Activated CD8-positive, alpha-beta memory T cell treated with anti-CD3 and anti-CD28 coated beads, Interleukin-2, amount 50 U/mL, for 24 hours (primary cell): ENCODE results near the gene AZGP1.
"Not testable (repeated sequence)": the region's sequence is repeated elsewhere in the genome, so short reads cannot be mapped to it uniquely, and the experiment has no call there.

Experiments
- DNase-seq: peaks from one replicate; pipeline ENCODE4 v3.0.0-alpha.2; 2020; ENCODE audit errors: extremely low read depth

AZGP1 gene

DNA sequence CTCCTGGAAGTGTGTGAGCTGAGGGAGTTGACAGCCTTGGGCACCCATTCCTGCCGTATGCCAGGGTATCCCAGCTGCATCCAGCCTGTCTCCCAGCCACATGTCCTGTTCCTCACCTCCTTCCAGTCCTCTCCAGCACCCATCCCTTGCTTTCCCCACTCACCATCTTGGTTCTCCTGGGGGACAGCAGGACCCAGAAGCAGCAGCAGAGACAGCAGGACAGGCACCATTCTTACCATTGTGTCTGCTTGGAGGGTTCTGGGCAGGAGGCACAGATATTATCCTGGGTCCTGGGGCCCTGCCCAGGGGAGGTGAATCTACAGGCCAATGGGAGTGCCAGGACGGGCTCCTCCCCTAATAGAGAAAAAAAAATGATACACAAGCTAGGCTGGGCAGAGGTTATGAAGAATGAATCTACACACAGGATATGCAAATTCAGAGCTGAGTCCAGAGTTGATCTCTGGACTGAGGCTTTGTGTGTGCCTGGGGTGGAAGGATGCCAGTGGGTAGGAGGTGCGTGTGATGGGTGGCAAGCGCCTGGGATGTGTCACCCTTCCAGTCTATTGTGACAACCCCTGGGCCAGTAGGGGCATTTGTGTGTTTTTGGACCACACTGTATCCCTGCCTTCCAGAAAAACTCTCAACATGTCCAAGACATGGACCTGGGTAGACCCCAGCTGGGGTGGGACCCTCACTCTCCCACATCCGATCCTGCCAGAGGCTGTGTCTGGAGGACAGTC lies at the start of gene AZGP1:
AZGP1 (minus strand) TSS at position 250 of the 740 bp plus-strand sequence; CDS start at position 239, 11 bp downstream.
- DNase-seq = no peak

DNA sequence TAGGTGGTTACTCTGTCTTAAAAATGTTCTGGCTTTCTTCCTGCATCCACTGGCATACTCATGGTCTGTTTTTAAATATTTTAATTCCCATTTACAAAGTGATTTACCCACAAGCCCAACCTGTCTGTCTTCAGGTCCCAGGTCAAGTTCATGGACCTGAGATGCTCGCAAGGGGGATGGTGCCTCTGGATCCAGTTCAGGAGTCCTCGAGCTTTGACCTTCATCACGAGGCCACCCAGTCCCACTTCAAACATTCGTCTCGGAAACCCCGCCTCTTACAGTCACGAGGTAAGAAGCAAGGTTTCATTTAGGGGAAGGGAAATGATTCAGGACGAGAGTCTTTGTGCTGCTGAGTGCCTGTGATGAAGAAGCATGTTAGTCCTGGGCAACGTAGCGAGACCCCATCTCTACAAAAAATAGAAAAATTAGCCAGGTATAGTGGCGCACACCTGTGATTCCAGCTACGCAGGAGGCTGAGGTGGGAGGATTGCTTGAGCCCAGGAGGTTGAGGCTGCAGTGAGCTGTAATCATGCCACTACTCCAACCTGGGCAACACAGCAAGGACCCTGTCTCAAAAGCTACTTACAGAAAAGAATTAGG lies 48.3 kb upstream of the AZGP1 start:
- DNase-seq = no peak

DNA sequence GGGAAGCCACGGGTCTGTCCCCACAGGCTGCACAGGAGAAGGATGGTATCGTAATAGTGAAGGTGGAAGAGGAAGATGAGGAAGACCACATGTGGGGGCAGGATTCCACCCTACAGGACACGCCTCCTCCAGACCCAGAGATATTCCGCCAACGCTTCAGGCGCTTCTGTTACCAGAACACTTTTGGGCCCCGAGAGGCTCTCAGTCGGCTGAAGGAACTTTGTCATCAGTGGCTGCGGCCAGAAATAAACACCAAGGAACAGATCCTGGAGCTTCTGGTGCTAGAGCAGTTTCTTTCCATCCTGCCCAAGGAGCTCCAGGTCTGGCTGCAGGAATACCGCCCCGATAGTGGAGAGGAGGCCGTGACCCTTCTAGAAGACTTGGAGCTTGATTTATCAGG lies 47.7 kb upstream of the AZGP1 start:
- no peak for DNase-seq

DNA sequence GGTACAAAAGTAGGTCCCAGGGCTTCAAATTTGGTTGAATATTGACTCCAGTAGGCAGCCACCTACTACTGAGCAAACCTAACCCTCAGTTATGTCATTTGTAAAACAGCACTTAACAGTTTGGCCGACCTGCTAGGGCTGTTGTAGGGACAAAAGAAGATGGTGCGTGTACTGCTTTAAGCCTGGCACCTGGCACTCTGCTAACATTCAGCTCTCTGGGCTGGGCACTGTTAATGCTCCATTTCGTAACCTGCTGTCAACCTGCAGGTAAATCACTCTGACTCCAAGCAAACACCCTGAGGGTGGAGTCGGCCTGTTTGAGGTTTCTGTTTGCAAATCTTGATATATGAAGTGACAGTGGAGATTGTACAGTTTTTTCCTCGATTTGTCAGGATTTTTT lies 46.8 kb upstream of the AZGP1 start:
- no peak for DNase-seq

DNA sequence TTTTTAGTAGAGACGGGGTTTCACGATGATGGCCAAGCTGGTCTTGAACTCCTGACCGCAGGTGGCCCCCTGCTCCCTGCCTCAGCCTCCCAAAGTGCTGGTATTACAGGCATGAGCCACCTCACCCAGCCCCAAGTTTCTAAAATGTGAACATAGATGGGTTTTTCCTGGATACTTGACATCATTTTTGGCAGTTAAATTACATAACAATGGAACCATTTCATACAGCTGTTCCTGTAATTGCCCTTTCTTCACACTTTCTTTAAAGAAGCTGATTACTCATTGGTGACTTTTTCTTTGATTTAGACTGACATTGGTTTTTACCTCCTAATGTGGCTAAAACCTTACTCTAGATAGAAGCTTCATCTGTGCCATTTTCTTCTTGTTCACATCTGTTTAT lies 45.5 kb upstream of the AZGP1 start:
- no peak for DNase-seq

DNA sequence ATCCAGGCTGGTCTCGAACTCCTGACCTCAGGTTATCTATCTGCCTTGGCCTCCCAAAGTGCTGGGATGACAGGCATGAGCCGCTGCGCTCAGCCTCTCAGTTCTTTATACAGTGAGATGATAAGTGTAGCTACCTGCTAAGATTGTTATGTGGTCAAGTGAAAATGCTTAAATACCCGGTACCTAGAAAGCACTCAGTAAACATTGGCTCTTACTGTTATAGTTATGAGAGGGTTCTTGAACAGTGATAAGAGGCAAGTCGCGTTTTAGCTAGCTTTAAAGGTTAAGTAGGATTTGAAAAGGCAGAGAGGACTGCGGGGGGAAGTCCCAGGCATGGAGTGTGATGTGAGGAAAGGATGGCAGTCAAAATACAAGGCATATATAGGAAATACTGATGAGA lies 44.1 kb upstream of the AZGP1 start:
- no peak for DNase-seq

DNA sequence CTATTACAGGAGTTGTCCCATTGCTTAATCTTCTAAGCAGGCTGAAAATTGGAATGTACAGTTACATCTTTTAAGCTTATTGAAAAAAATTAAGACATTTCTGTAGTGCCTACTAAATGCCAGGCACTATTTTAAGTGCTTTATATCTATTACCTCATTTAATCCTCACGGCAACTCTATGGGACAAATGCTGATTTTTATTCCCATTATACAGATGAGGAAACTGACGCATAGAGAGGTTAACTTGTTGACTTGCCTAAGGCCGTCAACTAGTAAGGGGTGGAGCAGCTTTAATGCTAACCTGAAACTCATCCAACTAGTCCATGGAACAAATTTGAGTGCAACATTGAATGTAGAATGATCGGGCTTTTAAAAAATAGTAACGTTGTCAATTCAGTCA lies 42.0 kb upstream of the AZGP1 start:
- DNase-seq = no peak

DNA sequence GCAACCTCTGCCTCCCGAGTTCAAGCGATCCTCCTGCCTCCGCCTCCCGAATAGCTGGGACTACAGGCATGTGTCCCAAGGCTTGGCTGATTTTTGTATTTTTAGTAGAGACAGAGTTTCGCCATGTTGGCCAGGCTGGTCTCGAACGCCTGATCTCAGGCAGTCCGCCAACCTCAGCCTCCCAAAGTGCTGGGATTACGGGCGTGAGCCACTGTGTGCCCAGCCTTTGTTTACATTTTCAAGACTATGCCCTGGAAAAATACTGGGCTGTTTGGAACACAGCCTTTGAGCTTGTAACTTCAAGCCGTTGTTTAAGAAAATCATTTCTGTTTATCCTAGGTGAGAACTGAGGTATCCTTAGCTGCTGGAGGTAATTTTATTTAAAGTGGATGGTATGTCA lies 41.5 kb upstream of the AZGP1 start:
- no peak for DNase-seq

DNA sequence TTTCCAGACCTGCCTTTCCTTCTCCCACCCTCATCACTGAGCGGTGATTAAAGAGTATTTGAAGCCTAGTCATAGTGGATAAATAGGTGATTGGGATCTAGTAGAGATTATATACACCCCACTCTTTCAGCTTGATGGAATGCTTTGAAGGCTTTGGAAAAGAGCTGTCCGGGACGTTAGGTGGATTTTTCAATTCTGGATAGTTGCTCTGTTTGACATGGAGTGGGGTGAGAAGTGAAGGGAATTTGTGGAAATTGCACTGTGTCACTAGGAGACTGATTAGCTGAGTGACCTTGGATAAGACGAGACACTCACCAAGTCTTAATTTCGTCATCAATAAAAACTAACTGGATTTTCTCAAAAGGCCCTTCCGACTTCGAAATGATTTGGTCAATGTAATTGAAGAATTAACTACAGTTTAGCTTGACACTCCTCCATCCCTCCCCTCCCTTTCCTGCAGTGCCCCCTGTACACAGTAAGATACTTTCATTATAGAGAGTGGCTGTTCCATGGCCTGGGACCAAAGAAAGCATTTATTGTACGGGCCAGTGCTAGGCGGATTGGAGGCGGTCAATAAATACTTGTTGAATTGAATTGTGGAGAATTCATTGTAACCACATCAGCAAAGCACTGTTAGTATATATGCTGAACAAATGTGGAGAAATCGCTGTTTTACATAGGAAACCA lies 40.5 kb upstream of the AZGP1 start:
- DNase-seq = no peak

DNA sequence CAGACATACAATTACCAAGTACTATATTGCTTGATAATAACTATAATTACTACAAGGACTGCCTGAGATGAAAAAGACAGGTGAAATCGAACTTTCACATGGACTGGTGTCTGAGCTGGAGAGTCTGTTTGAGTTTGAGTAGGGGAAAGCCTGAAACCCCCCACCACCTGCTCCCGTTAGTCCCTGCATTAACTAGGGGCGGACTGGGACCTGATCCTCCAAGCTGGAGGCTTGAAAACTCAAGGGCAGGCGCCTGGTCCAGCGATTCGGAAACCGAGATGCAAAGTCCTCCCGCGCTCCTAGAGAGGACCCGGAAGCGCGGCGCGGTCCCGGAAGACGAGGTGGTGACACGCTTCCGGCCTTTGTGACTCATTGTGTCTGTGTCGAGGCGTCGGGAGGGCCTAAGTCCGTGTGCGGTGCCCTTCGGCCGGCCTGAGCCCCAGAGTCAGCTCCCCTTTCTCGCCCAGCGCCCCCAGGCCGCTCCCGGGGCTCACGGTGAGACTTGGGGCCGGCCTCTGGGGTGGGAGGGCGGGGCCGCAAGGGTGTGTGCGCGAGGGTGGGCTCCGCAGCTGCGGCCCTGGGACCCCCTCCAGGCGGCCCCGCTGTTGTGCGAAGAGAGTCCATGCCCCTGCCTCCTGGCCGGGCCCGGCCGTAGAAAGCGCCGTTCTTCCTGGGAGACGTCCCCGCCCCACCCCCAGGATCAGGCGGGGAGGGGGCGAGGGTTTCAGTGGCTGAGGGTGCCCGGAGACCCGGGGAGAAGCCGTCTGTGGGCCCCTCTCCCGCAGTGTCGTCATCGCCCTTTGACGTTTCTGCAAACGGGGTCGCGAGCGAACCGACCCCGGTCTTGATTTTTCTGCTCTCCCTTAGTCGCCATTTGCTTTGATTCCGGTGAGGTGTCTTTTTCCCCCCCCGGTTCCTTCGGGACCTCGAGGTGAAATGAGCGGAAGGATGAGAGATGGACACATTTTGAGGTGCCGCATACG lies 39.7 kb upstream of the AZGP1 start, which contains the start of gene ZKSCAN1:
ZKSCAN1 (plus strand) TSS at position 365 of the 983 bp plus-strand sequence. CDS start 7,911 bp downstream, outside the sequence.
- DNase-seq = peak; percentile 63

DNA sequence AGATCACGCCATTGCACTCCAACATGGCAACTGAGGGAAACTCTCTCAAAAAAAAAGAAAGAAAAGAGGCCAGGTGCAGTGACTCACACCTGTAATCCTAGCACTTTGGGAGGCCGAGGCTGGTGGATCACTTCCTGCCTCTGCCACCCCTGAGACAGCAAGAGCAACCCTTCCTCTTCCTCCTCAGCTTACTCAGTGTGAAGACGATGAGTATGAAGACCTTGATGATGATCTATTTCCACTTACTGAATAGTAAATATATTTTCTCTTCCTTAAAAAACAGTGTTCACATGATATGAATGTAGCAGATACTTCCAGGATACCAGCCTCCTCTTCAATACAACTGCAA lies 37.5 kb upstream of the AZGP1 start:
- DNase-seq = no peak

DNA sequence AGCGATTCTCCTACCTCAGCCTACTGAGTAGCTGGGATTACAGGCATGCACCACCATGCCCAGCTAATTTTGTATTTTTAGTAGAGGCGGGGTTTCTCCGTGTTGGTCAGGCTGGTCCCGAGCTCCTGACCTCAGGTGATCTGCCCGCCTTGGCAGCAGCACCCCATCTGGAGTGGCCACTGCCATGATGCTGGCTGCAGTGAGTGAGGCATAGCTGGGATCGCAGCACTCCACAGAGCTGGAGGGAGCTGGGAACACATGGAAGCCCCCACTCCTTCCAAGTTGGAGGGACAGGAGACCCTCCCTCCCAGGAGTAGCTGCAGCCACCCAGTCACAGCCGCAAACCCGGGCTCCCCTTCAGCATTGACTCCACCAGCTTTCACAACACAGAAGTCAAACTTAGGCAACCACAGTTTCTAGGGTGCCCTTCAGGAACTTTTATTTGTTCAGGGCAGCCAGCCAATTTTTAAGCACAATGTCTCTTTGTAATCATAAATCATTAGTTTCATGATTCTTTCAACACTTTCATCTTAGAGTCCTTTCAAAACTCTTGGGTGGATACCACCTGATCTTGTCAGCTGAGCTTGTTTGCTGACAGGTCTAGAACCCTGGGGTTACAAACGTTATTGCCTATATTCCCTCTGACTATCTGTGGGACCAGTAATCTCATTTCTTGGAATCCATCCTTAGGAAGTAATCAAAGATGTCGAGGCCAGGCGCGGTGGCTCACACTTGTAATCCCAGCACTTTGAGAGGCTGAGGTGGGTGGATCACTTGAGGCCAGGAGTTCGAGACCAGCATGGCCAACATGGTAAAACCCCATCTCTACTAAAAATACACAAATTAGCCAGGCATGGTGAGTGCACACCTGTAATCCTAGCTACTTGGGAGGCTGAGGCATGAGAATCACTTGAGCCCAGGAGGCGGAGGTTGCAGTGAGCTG lies 36.8 kb upstream of the AZGP1 start:
- DNase-seq = not testable (repeated sequence)

DNA sequence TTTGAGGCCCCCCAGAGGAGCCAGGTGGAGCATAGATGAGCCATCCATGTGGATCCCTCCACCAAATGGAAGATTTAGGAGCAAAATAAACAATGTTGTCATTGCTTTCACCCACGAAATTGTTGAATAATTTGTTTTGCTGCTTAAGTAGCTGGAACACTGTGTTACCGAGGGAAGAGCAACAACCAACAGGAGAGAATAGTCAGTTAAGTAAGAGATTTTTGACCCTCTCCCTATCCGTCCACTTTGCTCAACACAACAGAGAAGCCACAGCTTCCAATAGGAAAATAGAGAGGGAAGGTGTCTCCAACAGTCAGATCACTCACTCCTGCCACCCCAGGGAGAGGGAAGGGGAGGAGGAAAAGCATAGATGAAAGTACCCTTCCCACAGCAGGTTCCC lies 35.7 kb upstream of the AZGP1 start:
- DNase-seq = no peak

DNA sequence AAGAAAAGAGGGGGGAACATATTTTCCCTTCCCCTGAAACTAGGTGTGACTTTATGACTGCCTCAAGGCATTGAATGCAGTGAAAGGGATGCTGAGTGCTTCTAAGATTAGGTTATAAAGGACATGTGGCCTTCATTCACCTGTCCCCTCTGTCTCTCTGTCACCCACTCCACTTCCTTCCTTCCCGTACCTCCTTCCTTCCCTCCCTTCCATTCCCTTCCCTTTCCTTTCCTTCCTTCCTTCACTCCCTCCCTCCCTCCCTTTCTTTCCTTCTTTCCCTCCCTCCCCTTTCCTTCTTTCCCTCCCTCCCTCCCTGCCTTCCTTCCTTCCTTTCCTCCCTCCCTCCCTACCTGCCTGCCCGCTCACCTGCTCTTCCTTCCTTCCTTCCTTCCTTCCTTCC lies 35.1 kb upstream of the AZGP1 start:
- DNase-seq = no peak

DNA sequence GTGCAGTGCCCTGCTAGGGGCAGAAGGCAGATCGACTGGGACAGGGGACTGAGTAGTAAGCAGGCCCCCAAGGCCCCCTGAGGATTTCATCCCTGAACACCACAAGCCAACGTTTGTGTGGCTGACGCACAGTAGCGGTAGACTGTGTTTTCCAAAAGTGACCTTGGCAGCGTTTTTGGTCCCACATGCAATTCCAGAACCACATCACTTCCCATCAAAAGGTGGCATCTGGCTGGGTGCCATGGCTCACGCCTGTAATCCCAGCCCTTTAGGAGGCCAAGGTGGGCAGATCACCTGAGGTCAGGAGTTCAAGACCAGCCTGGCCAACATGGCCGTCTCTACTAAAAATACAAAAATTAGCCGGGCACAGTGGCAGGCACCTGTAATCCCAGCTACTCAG lies 34.1 kb upstream of the AZGP1 start:
- DNase-seq = not testable (repeated sequence)

DNA sequence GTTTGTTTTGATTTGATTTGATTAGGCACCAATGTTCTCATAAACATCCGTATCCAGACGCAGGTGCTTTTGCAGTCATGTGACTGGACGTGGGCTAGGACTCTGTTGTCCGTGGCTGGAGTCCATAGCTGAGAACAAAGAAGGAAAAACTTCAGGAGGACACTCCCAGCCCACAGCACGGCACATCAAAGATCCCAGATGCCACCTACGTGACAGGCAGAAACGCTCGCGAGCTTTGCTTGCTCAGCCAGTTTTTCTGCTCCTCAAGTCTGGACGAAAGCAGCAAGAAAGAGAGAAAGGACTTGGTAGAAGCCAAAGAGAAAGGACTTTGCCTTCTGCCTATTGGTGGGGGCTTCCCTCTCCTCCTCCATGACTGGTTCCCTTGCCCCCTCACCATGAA lies 32.7 kb upstream of the AZGP1 start:
- no peak for DNase-seq

DNA sequence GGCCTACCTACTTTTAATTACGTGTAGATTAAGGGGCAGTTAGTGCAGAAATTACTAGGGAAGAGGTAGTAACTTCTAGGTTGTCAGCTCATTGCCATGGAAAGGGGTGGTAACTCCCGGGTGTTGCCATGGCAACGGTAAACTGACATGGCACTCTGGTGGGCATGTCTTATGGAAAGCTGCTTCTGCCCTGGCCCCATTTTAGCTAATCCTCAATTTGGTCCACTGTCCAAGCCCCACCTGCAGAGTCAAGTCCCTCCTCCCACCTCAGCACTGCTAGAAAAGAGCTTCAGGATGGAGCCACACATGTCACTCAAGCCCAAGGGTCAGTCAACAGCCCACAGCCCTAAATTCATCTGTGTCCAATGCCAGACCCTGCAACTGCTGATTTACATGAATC lies 32.1 kb upstream of the AZGP1 start:
- no peak for DNase-seq

DNA sequence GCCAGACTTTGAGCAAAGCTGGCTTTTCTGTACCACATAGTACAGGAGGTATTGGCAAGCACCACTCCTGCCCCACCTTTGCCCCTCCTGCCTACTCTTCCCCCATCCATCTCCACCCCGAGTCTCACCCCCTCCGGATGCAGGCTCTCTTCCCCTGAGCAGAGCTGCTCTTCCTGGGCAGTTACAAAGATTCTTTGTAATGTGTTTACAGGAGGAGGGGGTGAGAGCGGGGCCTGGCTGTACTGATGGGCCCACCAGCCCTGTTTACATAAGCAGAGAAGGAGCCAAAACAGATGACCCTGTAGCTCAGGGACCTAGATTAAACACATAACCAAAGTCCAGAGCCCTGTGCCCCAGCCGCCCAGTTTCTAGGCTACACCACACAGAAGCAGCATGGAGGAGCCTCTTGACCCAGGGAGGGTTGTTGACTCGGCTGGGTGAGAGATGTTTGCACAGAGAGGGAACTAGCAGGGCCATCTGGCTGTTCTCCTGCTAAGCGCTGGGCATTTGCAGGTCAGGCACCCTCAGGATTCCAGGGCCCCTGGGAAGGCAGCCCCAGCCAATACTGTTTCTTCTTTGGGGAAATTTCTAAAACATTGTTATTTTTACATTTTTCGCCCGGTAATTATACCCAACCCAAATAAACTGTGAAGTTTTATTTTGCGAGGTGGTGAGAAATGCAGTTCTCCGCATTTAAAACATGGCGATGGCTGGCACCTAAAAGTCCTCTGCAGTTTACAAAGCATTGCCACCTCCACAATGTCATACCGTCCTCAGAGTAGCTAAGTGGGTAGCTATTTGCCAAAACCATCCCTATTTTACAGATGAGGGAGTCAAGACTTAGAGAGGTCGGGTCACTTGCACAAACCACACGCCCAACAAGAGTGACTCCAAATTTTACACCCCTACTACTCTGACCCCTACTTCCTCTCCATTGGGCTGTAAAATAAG lies 28.2 kb upstream of the AZGP1 start:
- DNase-seq = no peak

DNA sequence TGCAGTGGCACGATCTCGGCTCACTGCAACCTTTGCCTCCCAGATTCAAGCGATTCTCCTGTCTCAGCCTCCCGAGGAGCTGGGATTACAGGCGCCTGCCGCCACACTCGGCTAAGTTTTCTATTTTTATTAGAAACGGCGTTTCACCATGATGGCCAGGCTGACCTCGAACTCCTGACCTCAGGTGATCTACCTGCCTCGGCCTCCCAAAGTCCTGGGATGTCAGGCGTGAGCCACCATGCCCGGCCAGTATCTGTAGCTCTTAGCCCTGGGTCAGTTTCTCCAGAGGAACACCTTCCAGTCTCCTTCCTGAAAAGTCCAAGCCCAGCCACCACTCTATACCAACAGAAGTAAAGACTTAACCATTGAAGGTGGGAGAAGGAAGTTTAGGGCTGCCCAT lies 24.4 kb upstream of the AZGP1 start:
- DNase-seq = no peak
